ENCODE data around the gene GDPD3. TPM values are rescaled to one million over a fixed set of nuclear protein-coding genes. Genes with fewer than 3 reads are reported as not detected.

Gene GDPD3
- total RNA-seq, 3 donors from 2014 or later (not counting 1 experiment from before 2014, with no cell fraction given), result 5.3 to 14.7 (median 9.1) TPM

DNA sequence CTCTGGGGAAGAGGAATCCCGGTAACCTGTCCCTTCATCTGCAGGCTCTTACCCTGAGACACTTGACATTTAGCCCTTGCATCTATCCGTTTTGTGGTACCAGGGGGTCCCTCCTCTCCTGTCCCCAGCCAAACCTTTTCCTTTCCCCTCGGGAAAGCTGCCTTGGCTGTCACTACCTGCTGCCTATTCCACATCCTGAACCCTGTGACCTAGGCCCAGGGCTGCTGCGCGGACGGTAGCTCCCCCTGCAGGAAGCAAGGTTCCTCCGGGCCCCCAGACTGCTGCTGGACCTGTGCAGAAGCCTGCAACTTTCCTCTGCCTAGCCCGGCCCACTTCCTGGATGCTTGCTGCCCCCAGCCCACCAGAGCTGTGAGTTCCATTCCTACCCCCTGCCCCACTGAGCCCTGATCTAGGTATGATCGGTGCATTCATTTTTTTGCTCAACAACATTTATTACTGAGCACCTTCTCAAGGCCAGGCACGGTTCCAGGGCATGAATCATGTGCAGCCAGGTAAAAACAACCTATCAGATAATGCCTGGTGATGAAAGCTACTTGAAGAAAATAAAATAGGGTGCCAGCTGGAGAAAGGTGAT is 58.3 kb downstream of the GDPD3 start:
- H3K27me3 ChIP-seq (ENCODE audit: control insufficient read depth, insufficient read depth, low read length), result no peaks in the 10 kb centered on the region
- Mint-ChIP-seq H3K4me3 (peak overlapping the region; percentile 45), H3K27ac (no peak overlapping the region), H3K4me1 (peaks cover 0 to 22% of the 10 kb centered on the region in 2 donors), H3K9me3 (no peaks in the 10 kb centered on the region), H3K27me3 (ENCODE audit: low read depth in 2 of 2) (no peaks in the 10 kb centered on the region), H3K36me3 (no peaks in the 10 kb centered on the region)
- peaks cover 14% of the 10 kb centered on the region for H3K4me1 ChIP-seq (ENCODE audit: control insufficient read depth, insufficient read depth, low read length)
- no peaks in the 10 kb centered on the region for H3K36me3 ChIP-seq (ENCODE audit: control insufficient read depth, insufficient read depth, low read length)
- intact Hi-C loops (cut with micrococcal nuclease), result no loop called here
- H3K4me3 ChIP-seq (ENCODE audit: low read length), result no peak overlapping the region
- no peaks in the 10 kb centered on the region for H3K9me3 ChIP-seq (ENCODE audit: control insufficient read depth, insufficient read depth, low read length)
- ATAC-seq, result peak in 2 of 3 donors; percentile 37 to 48
- no peak overlapping the region for H3K27ac ChIP-seq (ENCODE audit: low read length)
- 43% methylated on average over 10 of the region's 10 CpGs for whole genome bisulfite sequencing (ENCODE audit: insufficient coverage)
- DNase-seq, result peak in 1 of 2 donors; percentile 71
- peak; percentile 38 for TF ChIP-seq CTCF (IDR thresholded peaks at IDR 0.05)

Other genes starting within 250 kb of the GDPD3 start
- under 1 TPM in 1 of 3 donors, not detected in 2; 0.14 TPM for gene SEZ6L2, start 214.0 kb downstream of the GDPD3 start, total RNA-seq
- not detected for gene ASPHD1, start 213.0 kb downstream of the GDPD3 start, total RNA-seq
- 10 to 100 TPM; 36.1 to 54.0 (median 51.7) TPM for gene KCTD13, start 187.3 kb downstream of the GDPD3 start, total RNA-seq
- gene TMEM219, start 151.5 kb downstream of the GDPD3 start, total RNA-seq, result 10 to 100 TPM; 50.2 to 69.5 (median 50.8) TPM
- 10 to 100 TPM; 35.3 to 42.8 (median 41.5) TPM for gene TAOK2, start 139.7 kb downstream of the GDPD3 start, total RNA-seq
- 10 to 100 TPM; 11.1 to 13.4 (median 12.7) TPM for gene HIRIP3, start 117.9 kb downstream of the GDPD3 start, total RNA-seq
- gene INO80E, start 117.3 kb downstream of the GDPD3 start, total RNA-seq, result 100 to 1,000 TPM in 1 of 3 donors, 10 to 100 TPM in 2; 75.0 to 107 (median 99.5) TPM
- not detected for gene DOC2A, start 102.5 kb downstream of the GDPD3 start, total RNA-seq
- gene C16orf92, start 90.3 kb downstream of the GDPD3 start, total RNA-seq, result not detected
- 1 to 10 TPM in 2 of 3 donors, under 1 TPM in 1; 0.88 to 2.0 (median 1.7) TPM for gene TLCD3B, start 82.3 kb downstream of the GDPD3 start, total RNA-seq
- gene ALDOA, start 47.8 kb downstream of the GDPD3 start, total RNA-seq, result 100 to 1,000 TPM; 412 to 544 (median 490) TPM
- gene PPP4C, start 37.5 kb downstream of the GDPD3 start, total RNA-seq, result 100 to 1,000 TPM; 119 to 132 (median 130) TPM
- gene TBX6, start 21.6 kb downstream of the GDPD3 start, total RNA-seq, result 1 to 10 TPM in 1 of 3 donors, under 1 TPM in 2; 0.91 to 1.1 (median 0.98) TPM
- 100 to 1,000 TPM; 148 to 177 (median 160) TPM for gene YPEL3, start 17.3 kb downstream of the GDPD3 start, total RNA-seq
- 10 to 100 TPM; 45.2 to 55.7 (median 50.9) TPM for gene MAPK3, start 9.7 kb upstream of the GDPD3 start, total RNA-seq
- 100 to 1,000 TPM; 699 to 926 (median 829) TPM for gene CORO1A, start 70.1 kb upstream of the GDPD3 start, total RNA-seq
- 10 to 100 TPM; 63.0 to 94.3 (median 70.6) TPM for gene BOLA2B, start 80.1 kb upstream of the GDPD3 start, total RNA-seq
- gene SLX1A, start 80.3 kb upstream of the GDPD3 start, total RNA-seq, result 100 to 1,000 TPM in 2 of 3 donors, 10 to 100 TPM in 1; 78.1 to 132 (median 109) TPM
- 10 to 100 TPM; 15.9 to 27.1 (median 19.4) TPM for gene SULT1A3, start 85.7 kb upstream of the GDPD3 start, total RNA-seq
- gene NPIPB13, start 134.9 kb upstream of the GDPD3 start, total RNA-seq, result 10 to 100 TPM; 17.0 to 43.5 (median 39.8) TPM
- 100 to 1,000 TPM in 1 of 3 donors, 10 to 100 TPM in 2; 79.5 to 104 (median 87.7) TPM for gene CD2BP2, start 241.8 kb upstream of the GDPD3 start, total RNA-seq

Measured in natural killer cell (primary cell).